ENCODE data around the gene TCP11.

- TF ChIP-seq NFE2L2 (IDR thresholded peaks at IDR 0.05; ENCODE audit: low read length) (no peak), ZBTB38 (CRISPR knock-in tag; IDR thresholded peaks at IDR 0.05) (no peak), CTCF (CRISPR knock-in tag; IDR thresholded peaks at IDR 0.05) (no peak), POLR2A (IDR thresholded peaks at IDR 0.05; ENCODE audit: insufficient read depth in 1 of 2, low read depth in 2 of 2, low read length in 2 of 2) (no peak), U2AF2 (IDR thresholded peaks at IDR 0.05; ENCODE audit: low read depth, low read length) (no peak), BCL6 (CRISPR knock-in tag; IDR thresholded peaks at IDR 0.05) (no peak), MNT (IDR thresholded peaks at IDR 0.05) (no peak), JUND (CRISPR knock-in tag; IDR thresholded peaks at IDR 0.05) (no peak), CEBPB (IDR thresholded peaks at IDR 0.05; ENCODE audit: borderline replicate concordance, low read depth, low read length) (no peak)
Observed at GRCh38 chr6:35087361-35088280, 53.5 kb downstream of the TCP11 start.

Data from HepG2 (cell line).